Aorta (tissue), 5 donors: ENCODE data around the gene DPM1. TPM values are rescaled to one million over a fixed set of nuclear protein-coding genes. Genes with fewer than 3 reads are reported as not detected.

ENCODE experiments used
- ATAC-seq: fragments of 200-7000 bp; cut with Tn5 transposase; one replicate; pipeline ENCODE4 v1.9.1; 2022; ENCODE audit warnings: moderate library complexity; ENCODE audit not compliant: low FRiP score
- DNase-seq, 2 donors: peaks; one replicate each; pipeline ENCODE4 v3.0.0-alpha.2; 2020
- H3K27ac ChIP-seq, 2 donors: one replicate each; pipeline ENCODE4 v1.5.1; 2013; ENCODE audit warnings: low read length in 2 of 2, mild to moderate bottlenecking in 2 of 2, moderate library complexity in 2 of 2, control low read depth in 1 of 2, inconsistent platforms in 1 of 2, low read depth in 1 of 2
- H3K27me3 ChIP-seq, 2 donors: one replicate each; pipeline ENCODE4 v1.6.1; 2013; ENCODE audit warnings: control low read depth in 1 of 2, low read length in 1 of 2, mild to moderate bottlenecking in 1 of 2, moderate library complexity in 1 of 2; ENCODE audit not compliant: insufficient read depth in 2 of 2, control insufficient read depth in 1 of 2
- H3K36me3 ChIP-seq, 2 donors: one replicate each; pipeline ENCODE4 v1.6.1; 2013; ENCODE audit warnings: control low read depth in 1 of 2, low read length in 1 of 2, mild to moderate bottlenecking in 1 of 2; ENCODE audit not compliant: insufficient read depth in 2 of 2, control insufficient read depth in 1 of 2
- H3K4me1 ChIP-seq, 2 donors: one replicate each; pipeline ENCODE4 v1.6.1; 2013; ENCODE audit warnings: low read length in 2 of 2, control low read depth in 1 of 2, mild to moderate bottlenecking in 1 of 2, moderate library complexity in 1 of 2; ENCODE audit not compliant: insufficient read depth in 2 of 2, control insufficient read depth in 1 of 2
- H3K4me3 ChIP-seq, 2 donors: one replicate each; pipeline ENCODE4 v1.5.1; 2013; ENCODE audit warnings: low read length in 2 of 2, control low read depth in 1 of 2, mild to moderate bottlenecking in 1 of 2
- H3K9me3 ChIP-seq: one replicate; pipeline ENCODE4 v1.6.1; 2013; ENCODE audit warnings: mild to moderate bottlenecking, low read length; ENCODE audit not compliant: control insufficient read depth
- WGBS, 2 donors: extraction: QIAGEN DNeasy Blood & Tissue Kit; methylation state at CpG; one replicate each; pipeline ENCODE4 v1.1.7; 2013; 5-methylcytosine and 5-hydroxymethylcytosine counted together
- intact Hi-C, 2 donors: fragments of 100-400 bp; cut with DNase I; formaldehyde crosslinking; loops; one replicate each; pipeline versions ENCODE4 v1.14.2 to v1.15.0; 2022
- polyA plus RNA-seq, 2 donors: library from polyadenylated mRNA; stranded (reverse); fragments of 200-250 nt; gene quantifications; one replicate each; pipeline ENCODE4 v1.2.3, GENCODE V29; 2013
- total RNA-seq, 2 donors: library from RNA; stranded (reverse); fragmentation: NEBNext Ultra II Directional; extraction: Animal tissue kit (Norgen Biotek cat#: 25700); gene quantifications; one replicate each; pipeline ENCODE4 v1.2.1, GENCODE V29; 2021
- donor health status: healthy with polysubstance abuse.
- donor health status: Bipolar disorder and iron deficiency.
- donor health status: DM: no; HTN: no; CAD: no.
- donor health status: DM: no; HTN: no; CAD: no.
- donor health status: DM: yes; HTN: yes; CAD: no.

DPM1 gene
- total and polyA plus RNA-seq, 4 donors: 29.6 to 59.0 (median 45.1) TPM

GRCh38 chr20:50901301-50901700, 57.0 kb downstream of the DPM1 start:
- H3K4me3 ChIP-seq: no peak overlapping the region
- ATAC-seq (no peak), DNase-seq (no peak)
- H3K4me1 ChIP-seq: peaks cover 0 to 6% of the 10 kb centered on the region in 2 donors
- intact Hi-C loops: no loop called here
- 95 to 100% methylated on average over 1 of the region's 1 CpG for WGBS, 2 donors
- peaks cover 3 to 5% of the 10 kb centered on the region in 2 donors for H3K36me3 ChIP-seq
- H3K9me3 ChIP-seq: no peaks in the 10 kb centered on the region
- no peaks in the 10 kb centered on the region for H3K27me3 ChIP-seq
- H3K27ac ChIP-seq: no peak overlapping the region

- H3K27me3 ChIP-seq: no peaks in the 10 kb centered on the region
- ATAC-seq (no peak), DNase-seq (no peak)
- no peaks in the 10 kb centered on the region for H3K9me3 ChIP-seq
- H3K36me3 ChIP-seq: peaks cover 3 to 5% of the 10 kb centered on the region in 2 donors
- no peak overlapping the region for H3K27ac ChIP-seq
- no peak overlapping the region for H3K4me3 ChIP-seq
- WGBS, 2 donors: 92 to 94% methylated on average over 7 of the region's 7 CpGs
- peaks cover 0 to 5% of the 10 kb centered on the region in 2 donors for H3K4me1 ChIP-seq
- intact Hi-C loops: no loop called here
Observed at GRCh38 chr20:50900261-50900660, 58.1 kb downstream of the DPM1 start.

DNA sequence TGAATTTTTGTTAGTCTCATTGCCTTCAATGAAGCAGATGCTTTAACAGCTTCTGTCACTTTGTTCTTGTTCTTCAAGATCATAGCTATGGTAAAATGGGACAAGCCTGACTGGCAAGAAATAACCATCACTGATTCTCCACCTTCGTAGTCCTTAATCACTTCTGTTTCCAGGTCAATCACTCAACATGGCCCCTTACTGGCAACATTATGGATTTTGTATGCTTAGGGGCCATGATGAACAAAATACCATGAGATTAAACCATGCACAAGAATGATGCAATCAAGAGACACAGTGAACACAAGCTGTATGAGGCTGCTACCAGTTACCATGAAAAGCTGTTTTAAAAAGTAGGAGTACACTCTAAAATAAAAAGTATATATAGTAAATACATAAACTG, 59.9 kb downstream of the DPM1 start:
- 83 to 93% methylated on average over 1 of the region's 1 CpG for WGBS, 2 donors
- Histone ChIP-seq H3K36me3 (peaks cover 9 to 12% of the 10 kb centered on the region in 2 donors), H3K4me1 (peaks cover 0 to 3% of the 10 kb centered on the region in 2 donors), H3K9me3 (no peaks in the 10 kb centered on the region), H3K27ac (no peak overlapping the region), H3K4me3 (no peak overlapping the region), H3K27me3 (no peaks in the 10 kb centered on the region)
- no peak for DNase-seq
- no peak for ATAC-seq
- intact Hi-C loops: no loop called here

DNA sequence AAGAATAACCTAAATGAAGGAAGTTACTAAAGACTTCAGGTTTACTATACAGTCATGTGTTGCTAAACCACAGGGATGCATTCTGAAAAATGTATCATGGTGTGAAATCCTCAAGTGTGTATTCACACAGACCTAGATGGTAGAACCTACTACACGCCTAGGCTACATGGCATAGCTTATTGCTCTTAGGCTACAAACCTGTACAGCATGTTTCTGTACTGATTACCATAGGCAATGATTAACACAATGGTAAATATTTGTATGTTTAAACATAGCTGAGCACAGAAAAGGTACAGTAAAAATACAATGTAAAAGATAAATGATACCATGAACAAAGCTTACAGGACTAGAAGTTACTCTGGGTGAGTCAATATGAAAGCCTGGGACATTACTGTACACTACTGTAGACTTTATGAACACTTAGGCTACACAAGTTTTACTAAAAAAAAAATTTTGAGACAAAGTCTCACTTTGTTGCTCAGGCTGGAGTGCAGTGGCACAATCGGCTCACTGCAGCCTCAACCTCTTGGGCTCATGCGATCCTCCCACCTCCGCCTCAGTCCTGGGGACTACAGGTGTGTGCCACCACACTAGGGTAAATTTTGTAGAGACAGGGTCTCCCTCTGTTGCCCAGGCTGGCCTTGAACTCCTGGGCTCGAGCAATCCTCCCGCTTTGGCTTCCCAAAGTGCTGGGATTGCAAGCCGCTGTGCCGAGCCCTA, 63.1 kb downstream of the DPM1 start:
- no peaks in the 10 kb centered on the region for H3K9me3 ChIP-seq
- DNase-seq (no peak), ATAC-seq (no peak)
- H3K4me1 ChIP-seq: peaks cover 0 to 4% of the 10 kb centered on the region in 2 donors
- 90% methylated on average over 8 of the region's 8 CpGs for WGBS, 2 donors
- H3K4me3 ChIP-seq: no peak overlapping the region
- intact Hi-C loops: no loop called here
- H3K27ac ChIP-seq: no peak overlapping the region
- no peaks in the 10 kb centered on the region for H3K27me3 ChIP-seq
- peaks cover 15 to 25% of the 10 kb centered on the region in 2 donors for H3K36me3 ChIP-seq

GRCh38 chr20:50893620-50894019, 64.7 kb downstream of the DPM1 start:
- intact Hi-C loops: no loop called here
- Histone ChIP-seq H3K36me3 (peaks cover 16 to 27% of the 10 kb centered on the region in 2 donors), H3K27ac (no peak overlapping the region), H3K4me1 (peaks cover 0 to 4% of the 10 kb centered on the region in 2 donors), H3K27me3 (no peaks in the 10 kb centered on the region), H3K9me3 (no peaks in the 10 kb centered on the region), H3K4me3 (no peak overlapping the region)
- 91 to 95% methylated on average over 7 of the region's 7 CpGs for WGBS, 2 donors
- no peak for DNase-seq
- no peak for ATAC-seq

DNA sequence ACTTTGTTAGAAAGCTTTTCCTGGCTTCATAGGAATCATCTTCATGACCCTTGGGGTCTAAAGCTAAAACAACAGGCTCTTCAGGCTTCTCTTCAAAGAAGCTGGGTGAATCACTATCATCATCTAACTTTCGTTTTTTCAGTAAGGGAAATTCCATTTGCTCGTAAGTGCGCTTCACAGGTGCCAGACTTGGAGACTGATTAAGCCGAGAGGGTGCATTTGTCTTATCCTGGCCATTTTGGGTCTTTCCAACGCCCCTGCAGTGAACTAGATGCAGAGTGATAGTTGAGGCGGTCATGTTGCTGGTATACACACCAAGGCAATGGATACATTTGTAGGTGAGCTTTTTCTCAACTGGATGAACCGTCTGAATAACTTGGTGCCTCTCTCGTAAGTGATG, 65.9 kb downstream of the DPM1 start:
- ATAC-seq (no peak), DNase-seq (no peak)
- Histone ChIP-seq H3K36me3 (peaks cover 20 to 24% of the 10 kb centered on the region in 2 donors), H3K4me1 (peaks cover 0 to 4% of the 10 kb centered on the region in 2 donors), H3K9me3 (no peaks in the 10 kb centered on the region), H3K4me3 (no peak overlapping the region), H3K27me3 (no peaks in the 10 kb centered on the region), H3K27ac (no peak overlapping the region)
- intact Hi-C loops: no loop called here
- 94 to 96% methylated on average over 8 of the region's 8 CpGs for WGBS, 2 donors

DNA sequence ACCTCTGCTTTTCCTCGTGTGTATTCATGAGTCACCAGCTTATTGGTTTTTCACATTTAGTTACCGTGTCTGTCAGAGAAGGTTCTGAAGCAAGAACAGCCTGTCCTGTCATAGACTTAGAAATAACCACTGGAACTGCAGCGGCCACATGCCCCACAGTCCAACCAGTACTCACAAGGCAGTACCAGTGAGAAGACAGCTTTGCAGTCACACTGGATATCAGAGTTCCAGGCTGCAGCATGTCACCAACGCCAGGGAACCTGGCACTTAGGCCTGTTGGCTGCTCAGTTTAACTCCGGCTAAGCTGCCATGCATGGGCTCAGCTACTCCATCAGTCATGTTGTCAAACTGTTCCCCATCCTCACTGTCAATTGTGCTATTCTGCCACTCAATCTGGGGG, 67.2 kb downstream of the DPM1 start:
- H3K4me3 ChIP-seq: no peak overlapping the region
- no peak for DNase-seq
- H3K27me3 ChIP-seq: no peaks in the 10 kb centered on the region
- WGBS, 2 donors: 61 to 65% methylated on average over 5 of the region's 5 CpGs
- H3K36me3 ChIP-seq: peaks cover 20 to 24% of the 10 kb centered on the region in 2 donors
- H3K4me1 ChIP-seq: peaks cover 0 to 4% of the 10 kb centered on the region in 2 donors
- intact Hi-C loops: no loop called here
- H3K27ac ChIP-seq: no peak overlapping the region
- no peaks in the 10 kb centered on the region for H3K9me3 ChIP-seq
- no peak for ATAC-seq

GRCh38 chr20:50887576-50887975, 70.8 kb downstream of the DPM1 start:
- 91 to 92% methylated on average over 3 of the region's 3 CpGs for WGBS, 2 donors
- intact Hi-C loops: no loop called here
- Histone ChIP-seq H3K27ac (no peak overlapping the region), H3K36me3 (peaks cover 8 to 11% of the 10 kb centered on the region in 2 donors), H3K9me3 (no peaks in the 10 kb centered on the region), H3K4me3 (no peak overlapping the region), H3K4me1 (peaks cover 0 to 4% of the 10 kb centered on the region in 2 donors), H3K27me3 (no peaks in the 10 kb centered on the region)
- DNase-seq (no peak), ATAC-seq (no peak)

DNA sequence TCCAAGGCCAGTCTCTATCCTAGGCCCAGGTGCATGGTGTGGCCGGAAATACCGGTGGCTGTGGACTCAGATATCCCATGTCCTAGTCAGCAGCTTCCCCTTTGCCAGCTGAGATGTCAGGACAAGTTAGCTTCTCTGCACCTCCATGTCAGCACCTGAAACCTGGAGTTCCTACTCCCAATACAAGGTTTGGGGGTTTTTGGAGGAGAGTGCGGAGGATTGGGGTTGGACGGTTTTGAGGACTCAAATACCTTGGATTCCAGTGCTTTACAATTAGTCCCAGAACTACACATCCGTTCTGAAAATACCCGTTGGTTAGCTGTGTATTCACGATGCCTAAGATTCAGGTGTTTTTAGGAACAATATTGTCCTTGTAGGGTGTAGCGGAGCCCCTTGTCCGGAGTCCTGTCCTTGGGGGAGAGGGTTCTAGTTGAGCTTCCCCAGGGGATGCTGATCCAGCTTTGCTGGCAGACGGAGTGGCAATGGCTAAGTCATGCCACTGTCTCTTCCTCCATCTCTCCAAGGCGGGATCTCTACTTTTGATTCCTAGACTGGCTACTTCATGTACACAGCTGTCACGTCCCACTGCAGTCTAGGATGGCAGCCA, 72.0 kb downstream of the DPM1 start:
- H3K36me3 ChIP-seq: peaks cover 5% of the 10 kb centered on the region in 2 donors
- H3K4me1 ChIP-seq: peaks cover 0 to 2% of the 10 kb centered on the region in 2 donors
- H3K27ac ChIP-seq: no peak overlapping the region
- no peak overlapping the region for H3K4me3 ChIP-seq
- no peaks in the 10 kb centered on the region for H3K9me3 ChIP-seq
- DNase-seq (no peak), ATAC-seq (no peak)
- intact Hi-C loops: no loop called here
- WGBS, 2 donors: 78 to 82% methylated on average over 12 of the region's 12 CpGs
- H3K27me3 ChIP-seq: no peaks in the 10 kb centered on the region
